ENCODE measurements around the gene TRIM9. TPM values are rescaled to one million over a fixed set of nuclear protein-coding genes. Genes with fewer than 3 reads are reported as not detected.

Gene TRIM9
- total RNA-seq, 1 donor from 2014 or later = 0.47 TPM

DNA sequence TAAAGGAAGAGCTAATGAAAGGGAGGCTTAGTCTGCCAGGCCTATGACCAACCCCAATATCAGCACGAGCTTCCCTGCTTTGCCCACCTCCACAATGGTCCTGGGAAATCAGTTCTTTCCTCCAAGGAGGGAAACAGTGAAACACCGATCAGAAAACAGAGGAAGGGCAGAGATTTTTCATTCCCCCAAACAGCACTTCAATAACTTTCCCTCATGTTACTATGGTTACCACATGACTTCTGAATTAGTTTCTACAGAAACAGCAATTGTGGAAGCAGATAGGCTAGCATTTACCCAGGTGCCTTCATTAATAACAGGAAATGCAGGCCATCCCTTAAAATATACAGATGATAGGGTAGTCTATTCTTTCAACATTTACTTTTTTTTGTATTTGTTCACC is 35.9 kb downstream of the TRIM9 start:
- no peaks in the 10 kb centered on the region for H3K36me3 Mint-ChIP-seq (ENCODE audit: low read depth)
- no peak overlapping the region for H3K27ac Mint-ChIP-seq
- no peaks in the 10 kb centered on the region for H3K4me1 Mint-ChIP-seq
- H3K27me3 Mint-ChIP-seq = peaks cover 4% of the 10 kb centered on the region
- no peaks in the 10 kb centered on the region for H3K9me3 Mint-ChIP-seq
- no peak for DNase-seq
- intact Hi-C loops (cut with micrococcal nuclease) = no loop called here
- H3K4me3 Mint-ChIP-seq = no peak overlapping the region

DNA sequence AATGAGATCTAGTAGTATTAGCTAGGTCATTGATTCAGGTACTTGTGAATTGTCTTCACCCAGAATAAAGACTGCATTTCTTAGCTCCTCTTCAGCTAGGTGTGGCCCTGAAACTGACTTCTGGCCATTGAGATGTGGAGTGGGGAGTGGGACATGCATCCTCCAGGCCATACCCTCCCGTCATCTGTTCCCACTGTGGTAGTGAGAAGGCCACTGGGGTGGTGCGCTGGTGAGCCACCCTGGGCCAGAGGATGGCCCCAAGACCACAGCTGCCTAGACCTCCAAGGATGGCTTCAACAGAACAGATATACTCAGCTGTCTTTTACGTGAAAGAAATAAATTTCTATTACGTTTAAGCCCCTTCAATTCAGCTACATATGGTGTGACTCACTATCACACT is 36.5 kb downstream of the TRIM9 start:
- no peaks in the 10 kb centered on the region for H3K9me3 Mint-ChIP-seq
- intact Hi-C loops (cut with micrococcal nuclease) = no loop called here
- H3K27me3 Mint-ChIP-seq = peaks cover 4% of the 10 kb centered on the region
- H3K4me1 Mint-ChIP-seq = no peaks in the 10 kb centered on the region
- H3K27ac Mint-ChIP-seq = no peak overlapping the region
- no peak overlapping the region for H3K4me3 Mint-ChIP-seq
- no peak for DNase-seq
- no peaks in the 10 kb centered on the region for H3K36me3 Mint-ChIP-seq (ENCODE audit: low read depth)

DNA sequence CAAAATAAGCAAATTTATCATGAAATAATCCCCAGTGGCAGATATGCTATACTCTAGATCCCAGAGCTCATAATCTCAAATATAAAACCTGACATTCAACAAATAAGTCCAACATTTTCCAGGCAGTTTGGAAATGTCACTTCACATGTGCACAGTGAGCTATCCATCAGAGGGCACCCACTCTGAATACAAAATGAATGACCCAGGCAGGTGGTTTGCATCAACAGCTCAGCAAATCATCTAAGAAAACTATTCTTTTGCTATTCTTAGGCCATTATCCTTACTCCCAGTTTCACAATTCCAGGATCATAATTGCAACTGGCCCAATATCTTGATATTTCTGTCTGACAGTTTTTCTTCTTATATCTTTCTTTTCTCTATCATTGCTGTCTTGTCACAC is 38.5 kb downstream of the TRIM9 start:
- Mint-ChIP-seq H3K36me3 (ENCODE audit: low read depth) (no peaks in the 10 kb centered on the region), H3K9me3 (no peaks in the 10 kb centered on the region), H3K4me1 (no peaks in the 10 kb centered on the region), H3K4me3 (no peak overlapping the region), H3K27ac (no peak overlapping the region), H3K27me3 (peaks cover 2% of the 10 kb centered on the region)
- intact Hi-C loops (cut with micrococcal nuclease) = no loop called here
- DNase-seq = no peak

DNA sequence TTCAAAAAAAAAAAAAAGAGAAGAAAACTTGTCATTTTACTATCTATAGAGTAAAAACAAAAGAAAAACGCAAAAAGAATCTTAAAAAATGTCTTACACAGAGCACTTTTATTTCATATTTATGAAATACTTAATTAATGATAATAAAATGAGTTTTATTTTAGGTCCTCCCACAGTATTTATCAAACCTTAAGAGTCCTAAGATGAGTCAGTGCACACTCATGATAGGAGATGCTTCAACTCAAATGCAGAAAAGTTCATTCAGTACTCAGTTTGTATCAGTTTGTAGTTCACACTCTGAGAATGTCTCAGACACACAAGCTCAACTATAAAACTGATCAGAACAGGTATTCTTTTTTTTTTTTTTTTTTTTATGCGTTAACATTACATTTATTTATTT is 41.7 kb downstream of the TRIM9 start:
- H3K27ac Mint-ChIP-seq = no peak overlapping the region
- no peak overlapping the region for H3K4me3 Mint-ChIP-seq
- H3K9me3 Mint-ChIP-seq = no peaks in the 10 kb centered on the region
- no peaks in the 10 kb centered on the region for H3K27me3 Mint-ChIP-seq
- DNase-seq = peak; percentile 4
- H3K4me1 Mint-ChIP-seq = no peaks in the 10 kb centered on the region
- no peaks in the 10 kb centered on the region for H3K36me3 Mint-ChIP-seq (ENCODE audit: low read depth)
- intact Hi-C loops (cut with micrococcal nuclease) = no loop called here

DNA sequence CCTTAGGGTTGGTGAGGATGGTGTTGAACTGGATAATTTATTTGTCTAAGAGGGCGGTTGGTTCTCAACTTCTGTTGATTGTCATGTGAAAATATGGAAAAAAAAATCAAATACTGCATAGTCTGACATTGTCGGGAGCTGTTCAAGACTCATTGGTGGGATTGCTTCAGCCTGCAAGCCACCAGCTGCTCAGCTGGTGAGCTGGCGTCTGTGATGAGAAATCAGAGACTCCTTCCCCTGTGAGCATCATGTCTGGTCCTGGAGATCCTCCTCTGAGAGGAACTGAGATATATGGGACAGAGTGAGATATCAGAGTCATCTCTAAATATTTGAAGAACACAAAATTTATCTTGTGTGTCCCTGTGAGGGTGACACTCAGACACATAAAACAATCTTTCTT is 49.9 kb downstream of the TRIM9 start:
- DNase-seq = no peak
- H3K27me3 Mint-ChIP-seq = peaks cover 9% of the 10 kb centered on the region
- no peak overlapping the region for H3K27ac Mint-ChIP-seq
- intact Hi-C loops (cut with micrococcal nuclease) = no loop called here
- H3K4me1 Mint-ChIP-seq = no peaks in the 10 kb centered on the region
- no peak overlapping the region for H3K4me3 Mint-ChIP-seq
- no peaks in the 10 kb centered on the region for H3K9me3 Mint-ChIP-seq
- H3K36me3 Mint-ChIP-seq (ENCODE audit: low read depth) = no peaks in the 10 kb centered on the region

DNA sequence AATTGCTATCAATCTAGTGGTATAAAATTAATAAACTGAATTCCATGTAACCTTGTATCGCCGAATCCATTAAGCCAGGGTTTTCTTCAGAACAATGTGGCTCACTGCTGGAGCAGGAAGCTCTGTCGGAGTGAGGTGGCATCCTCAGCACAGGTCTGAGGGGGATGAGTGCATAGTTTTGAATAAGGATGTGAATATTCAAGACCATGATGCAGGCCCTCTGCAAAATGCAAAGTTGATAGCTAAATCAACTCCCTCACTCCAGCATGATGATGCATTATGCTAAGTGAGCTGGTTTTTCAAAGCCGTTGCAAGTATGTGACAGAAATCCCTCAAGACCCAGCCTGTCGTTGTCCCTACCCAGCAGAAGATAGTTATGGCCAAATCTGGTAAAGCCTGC is 53.0 kb downstream of the TRIM9 start:
- Mint-ChIP-seq H3K4me3 (no peak overlapping the region), H3K36me3 (ENCODE audit: low read depth) (no peaks in the 10 kb centered on the region), H3K27me3 (peaks cover 9% of the 10 kb centered on the region), H3K27ac (no peak overlapping the region), H3K9me3 (no peaks in the 10 kb centered on the region), H3K4me1 (no peaks in the 10 kb centered on the region)
- intact Hi-C loops (cut with micrococcal nuclease) = no loop called here
- no peak for DNase-seq

DNA sequence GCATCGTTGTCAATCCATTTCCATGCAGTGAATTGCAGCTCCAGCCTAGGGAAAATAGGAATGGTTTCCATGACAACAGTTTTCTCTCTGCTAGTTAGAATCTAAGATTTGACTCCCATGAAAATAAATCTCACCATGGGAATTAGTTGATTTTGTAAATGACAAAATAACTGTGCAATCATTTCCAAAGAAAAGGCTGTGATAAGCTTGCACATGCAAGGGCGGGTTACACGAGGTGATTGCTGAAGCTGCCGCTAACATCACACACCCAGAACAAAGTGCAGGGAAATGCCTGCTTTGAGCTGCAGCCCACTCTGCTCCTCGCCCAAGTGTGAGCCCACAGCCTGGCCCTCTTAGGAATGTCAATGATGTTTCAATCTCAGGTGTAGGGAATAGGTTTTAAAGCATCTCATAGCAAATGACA is 53.8 kb downstream of the TRIM9 start:
- no peak for DNase-seq
- no peaks in the 10 kb centered on the region for H3K9me3 Mint-ChIP-seq
- H3K4me3 Mint-ChIP-seq = no peak overlapping the region
- H3K4me1 Mint-ChIP-seq = no peaks in the 10 kb centered on the region
- H3K27me3 Mint-ChIP-seq = peaks cover 9% of the 10 kb centered on the region
- no peaks in the 10 kb centered on the region for H3K36me3 Mint-ChIP-seq (ENCODE audit: low read depth)
- intact Hi-C loops (cut with micrococcal nuclease) = no loop called here
- H3K27ac Mint-ChIP-seq = no peak overlapping the region

DNA sequence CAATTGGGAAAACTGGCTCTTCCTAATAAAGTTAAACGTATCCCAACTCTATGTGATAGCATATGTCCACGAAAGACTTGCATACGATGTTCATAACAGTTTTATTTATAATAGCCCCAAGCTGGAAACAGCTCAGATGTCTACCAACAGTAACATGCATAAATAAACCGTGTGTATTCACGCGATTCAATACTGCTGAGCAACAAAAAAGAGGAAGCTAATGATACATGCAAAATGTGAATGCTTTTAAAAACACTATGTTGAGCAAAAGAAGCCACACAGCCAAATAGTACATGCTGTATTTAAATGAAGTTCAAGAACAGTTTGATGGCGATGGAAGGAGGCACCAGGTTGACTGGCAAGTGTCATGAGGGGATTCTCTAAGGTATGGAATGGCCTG is 55.7 kb downstream of the TRIM9 start:
- H3K4me1 Mint-ChIP-seq = no peaks in the 10 kb centered on the region
- no peak overlapping the region for H3K4me3 Mint-ChIP-seq
- no peak for DNase-seq
- no peaks in the 10 kb centered on the region for H3K9me3 Mint-ChIP-seq
- intact Hi-C loops (cut with micrococcal nuclease) = no loop called here
- H3K36me3 Mint-ChIP-seq (ENCODE audit: low read depth) = no peaks in the 10 kb centered on the region
- peaks cover 9% of the 10 kb centered on the region for H3K27me3 Mint-ChIP-seq
- H3K27ac Mint-ChIP-seq = no peak overlapping the region

DNA sequence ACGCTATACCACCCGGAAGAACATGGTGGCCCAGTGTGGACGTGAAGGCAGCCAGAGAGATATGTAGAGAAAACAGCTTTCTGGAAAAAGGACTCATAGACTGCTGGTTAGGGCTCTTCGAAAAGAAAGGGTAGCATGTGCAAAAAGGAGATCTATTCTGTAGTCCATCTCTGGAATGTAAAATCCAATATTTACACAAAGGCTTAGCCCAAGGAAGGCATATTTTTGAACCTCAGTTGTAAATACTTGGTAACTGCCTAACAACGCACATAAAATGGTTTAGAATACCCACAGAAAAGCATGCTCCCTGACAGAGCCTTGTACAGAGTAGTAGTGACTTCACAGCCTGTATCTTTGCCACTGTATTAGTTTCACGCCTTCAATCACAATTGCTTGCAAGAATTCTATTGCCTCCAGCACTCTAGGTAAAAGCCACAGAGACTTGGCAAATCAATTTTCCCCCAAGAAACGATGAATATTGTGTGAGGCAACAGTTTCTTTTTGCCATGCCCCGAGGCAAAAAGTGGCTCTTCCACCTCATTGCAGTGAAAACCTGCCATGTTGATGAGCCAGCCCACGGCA is 59.2 kb downstream of the TRIM9 start:
- no peak overlapping the region for H3K4me3 Mint-ChIP-seq
- intact Hi-C loops (cut with micrococcal nuclease) = no loop called here

DNA sequence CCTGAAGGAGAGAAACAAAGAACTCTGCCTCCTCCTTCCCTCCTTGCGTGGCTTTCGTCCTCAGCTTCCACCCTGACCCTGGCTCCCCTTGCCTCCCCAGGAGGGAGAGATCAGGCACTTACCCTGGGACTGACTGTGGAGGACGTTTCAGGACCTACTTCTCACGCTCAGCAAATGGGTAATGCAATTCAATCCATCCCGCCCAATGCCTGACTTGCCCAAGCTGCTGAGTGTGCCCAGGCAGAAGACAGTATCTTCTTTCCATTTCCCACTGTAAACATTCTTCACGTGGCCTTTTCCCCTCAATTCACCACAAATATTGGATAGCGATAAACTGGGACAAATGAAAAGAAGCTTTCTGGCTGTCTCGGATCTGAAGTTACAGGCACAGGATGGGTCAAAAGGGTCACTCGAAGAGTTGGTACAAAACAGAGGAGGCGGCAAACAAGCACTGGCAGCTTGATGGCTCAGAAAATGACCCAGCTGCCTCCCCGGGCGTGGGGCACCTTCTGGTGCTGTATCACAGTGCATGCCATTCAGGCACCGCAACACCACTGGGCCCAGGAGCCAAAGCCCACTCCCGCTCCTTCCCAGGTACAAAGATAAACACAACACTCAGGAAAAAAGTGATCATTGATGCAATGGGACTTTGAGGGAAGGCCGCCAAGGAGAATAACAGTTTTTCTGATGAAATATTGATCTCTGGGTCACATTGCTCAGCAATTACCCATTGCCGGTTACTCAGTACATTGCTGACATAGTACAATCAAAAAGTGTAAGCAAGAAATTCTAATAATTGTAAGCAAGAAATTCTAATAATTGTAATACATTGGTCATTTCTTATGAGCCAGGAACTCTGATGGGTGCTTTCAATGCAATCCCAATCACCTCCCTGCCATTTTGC is 65.8 kb downstream of the TRIM9 start:
- no peaks in the 10 kb centered on the region for H3K9me3 Mint-ChIP-seq
- H3K4me1 Mint-ChIP-seq = no peaks in the 10 kb centered on the region
- no peaks in the 10 kb centered on the region for H3K36me3 Mint-ChIP-seq (ENCODE audit: low read depth)

More for the DNA sequence above, 59.2 kb downstream of the TRIM9 start:
- peaks cover 1% of the 10 kb centered on the region for H3K27me3 Mint-ChIP-seq
- H3K36me3 Mint-ChIP-seq (ENCODE audit: low read depth) = no peaks in the 10 kb centered on the region
- no peak overlapping the region for H3K27ac Mint-ChIP-seq
- no peaks in the 10 kb centered on the region for H3K9me3 Mint-ChIP-seq
- no peaks in the 10 kb centered on the region for H3K4me1 Mint-ChIP-seq
- no peak for DNase-seq

DNA sequence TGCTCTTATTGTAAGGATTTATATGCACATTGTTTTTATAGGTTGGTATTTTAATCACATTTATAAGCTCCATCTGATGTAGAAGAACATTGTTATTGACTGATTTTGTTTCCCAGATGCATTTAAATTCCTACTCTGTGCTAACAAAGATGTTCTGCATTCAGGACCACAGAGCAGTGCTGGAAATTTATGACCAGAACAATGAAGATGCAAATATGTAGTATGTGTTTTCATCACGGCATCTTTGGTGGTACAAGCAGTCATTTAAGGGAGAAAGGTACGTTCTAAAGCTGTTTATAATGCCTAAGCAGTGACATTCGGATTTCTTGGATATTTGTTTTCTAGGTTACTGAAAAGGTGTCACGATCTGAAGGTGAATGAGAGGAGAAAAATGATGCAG is 66.5 kb downstream of the TRIM9 start:
- Mint-ChIP-seq H3K27me3 (peaks cover 2% of the 10 kb centered on the region), H3K9me3 (no peaks in the 10 kb centered on the region), H3K27ac (no peak overlapping the region), H3K4me1 (no peaks in the 10 kb centered on the region), H3K4me3 (no peak overlapping the region), H3K36me3 (ENCODE audit: low read depth) (no peaks in the 10 kb centered on the region)
- no peak for DNase-seq
- intact Hi-C loops (cut with micrococcal nuclease) = no loop called here

More for the DNA sequence above, 65.8 kb downstream of the TRIM9 start:
- peaks cover 2% of the 10 kb centered on the region for H3K27me3 Mint-ChIP-seq
- DNase-seq = no peak
- no peak overlapping the region for H3K27ac Mint-ChIP-seq
- intact Hi-C loops (cut with micrococcal nuclease) = no loop called here
- no peak overlapping the region for H3K4me3 Mint-ChIP-seq

DNA sequence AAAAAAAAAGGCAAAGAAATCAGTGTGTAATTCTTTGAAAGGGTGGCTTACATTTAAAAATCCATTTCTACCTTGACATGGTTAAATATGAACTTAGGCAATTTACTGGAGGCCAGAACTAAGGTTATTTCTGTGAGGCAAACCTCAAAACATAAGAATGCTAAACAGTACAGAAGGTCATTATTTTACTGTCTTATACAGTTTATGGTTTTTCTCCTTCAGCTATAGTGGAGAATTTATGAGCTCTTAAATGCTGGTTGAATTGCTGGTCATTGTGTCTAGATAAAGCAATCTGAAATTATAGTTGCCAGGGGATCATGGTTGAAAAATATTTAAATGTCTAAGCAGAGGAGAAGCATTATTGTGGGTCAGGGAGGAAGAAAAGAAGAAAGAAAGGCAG is 70.5 kb downstream of the TRIM9 start:
- intact Hi-C loops (cut with micrococcal nuclease) = no loop called here
- Mint-ChIP-seq H3K27ac (no peak overlapping the region), H3K27me3 (peaks cover 2% of the 10 kb centered on the region), H3K4me1 (no peaks in the 10 kb centered on the region), H3K9me3 (no peaks in the 10 kb centered on the region), H3K36me3 (ENCODE audit: low read depth) (no peaks in the 10 kb centered on the region), H3K4me3 (no peak overlapping the region)
- no peak for DNase-seq

DNA sequence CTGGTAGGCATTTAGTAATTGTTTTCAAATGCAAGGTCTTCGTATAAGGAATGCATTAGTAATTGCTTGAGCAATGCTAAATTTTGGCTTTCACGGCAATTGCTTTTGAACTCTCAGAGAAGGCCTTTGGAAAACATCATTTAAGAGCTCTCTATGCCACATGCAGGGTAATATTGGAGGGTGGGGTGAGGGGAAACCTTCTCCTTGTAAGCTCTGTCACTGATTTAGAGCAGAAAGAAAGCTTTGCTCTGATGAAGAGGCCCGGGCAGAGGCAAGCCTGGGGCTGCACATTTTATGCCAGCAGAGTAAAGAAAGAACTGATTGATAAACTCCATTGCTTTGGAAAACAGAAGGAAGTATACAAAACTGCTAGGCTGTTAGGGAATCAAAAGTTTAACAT is 70.9 kb downstream of the TRIM9 start:
- no peak overlapping the region for H3K4me3 Mint-ChIP-seq
- intact Hi-C loops (cut with micrococcal nuclease) = no loop called here
- no peaks in the 10 kb centered on the region for H3K9me3 Mint-ChIP-seq
- DNase-seq = no peak
- no peaks in the 10 kb centered on the region for H3K36me3 Mint-ChIP-seq (ENCODE audit: low read depth)
- H3K27ac Mint-ChIP-seq = no peak overlapping the region
- no peaks in the 10 kb centered on the region for H3K4me1 Mint-ChIP-seq
- peaks cover 2% of the 10 kb centered on the region for H3K27me3 Mint-ChIP-seq

DNA sequence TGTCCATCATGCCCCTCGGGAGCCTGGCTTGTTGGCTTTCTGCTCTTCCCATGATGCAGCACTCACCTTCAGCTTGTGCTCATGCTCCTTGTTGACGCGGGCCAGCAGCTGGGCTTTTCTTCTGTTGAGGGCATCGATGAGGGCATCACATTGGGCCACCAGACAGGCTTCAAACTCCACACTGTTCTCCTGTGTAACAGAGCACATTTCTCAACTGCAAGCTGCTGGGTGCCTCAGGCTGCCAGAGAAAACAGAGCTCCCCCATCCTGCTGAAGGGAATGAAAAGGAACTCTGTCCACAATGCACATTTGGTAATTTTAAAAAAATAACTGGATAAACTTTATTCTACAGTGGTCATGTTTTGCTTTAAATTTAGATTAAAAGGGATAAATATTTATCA is 72.1 kb downstream of the TRIM9 start:
- H3K9me3 Mint-ChIP-seq = no peaks in the 10 kb centered on the region
- intact Hi-C loops (cut with micrococcal nuclease) = no loop called here

More for the DNA sequence above, 72.1 kb downstream of the TRIM9 start:
- no peaks in the 10 kb centered on the region for H3K36me3 Mint-ChIP-seq (ENCODE audit: low read depth)
- H3K4me1 Mint-ChIP-seq = no peaks in the 10 kb centered on the region
- H3K27me3 Mint-ChIP-seq = peaks cover 3% of the 10 kb centered on the region
- no peak overlapping the region for H3K4me3 Mint-ChIP-seq
- no peak for DNase-seq
- no peak overlapping the region for H3K27ac Mint-ChIP-seq
